HEK293T (cell line): ENCODE results near the gene TBC1D22B.

Source experiments
- BHLHE40 ChIP-seq: fragments of 450-650 bp; IDR thresholded peaks from 2 replicates; pipeline ENCODE4 v1.6.1; 2016; ENCODE audit warnings: mild to moderate bottlenecking, moderate library complexity, borderline replicate concordance
- FOXK2 ChIP-seq: fragments of 450-650 bp; IDR thresholded peaks from 2 replicates; pipeline ENCODE4 v1.6.1; 2016; ENCODE audit warnings: mild to moderate bottlenecking
- FOXM1 ChIP-seq: fragments of 450-650 bp; IDR thresholded peaks from 2 replicates; pipeline ENCODE4 v1.6.1; 2017; ENCODE audit warnings: mild to moderate bottlenecking, borderline replicate concordance
- HDGF ChIP-seq: fragments of 450-650 bp; IDR thresholded peaks from 2 replicates; pipeline ENCODE4 v1.6.1; 2017; ENCODE audit warnings: antibody characterized with exemption, borderline replicate concordance
- LEF1 ChIP-seq: fragments of 450-650 bp; IDR thresholded peaks from 2 replicates; pipeline ENCODE4 v1.6.1; 2017; ENCODE audit warnings: mild to moderate bottlenecking, borderline replicate concordance
- PKNOX1 ChIP-seq: fragments of 450-650 bp; IDR thresholded peaks from 2 replicates; pipeline ENCODE4 v1.6.1; 2016
- SP1 ChIP-seq: fragments of 450-650 bp; IDR thresholded peaks from 2 replicates; pipeline ENCODE4 v1.6.1; 2017

- TF ChIP-seq FOXK2 (no peak), FOXM1 (no peak), SP1 (no peak), BHLHE40 (no peak), LEF1 (no peak), HDGF (no peak), PKNOX1 (no peak)
Measured at GRCh38 chr6:37260444-37260843, 2.9 kb downstream of the TBC1D22B start.
